Activated naive CD8-positive, alpha-beta T cell treated with anti-CD3 and anti-CD28 coated beads, Interleukin-2, amount 50 U/mL, for 24 hours (primary cell): ENCODE data around the gene ZFAND6.
"Not testable (repeated sequence)": the region's sequence is repeated elsewhere in the genome, so short reads cannot be mapped to it uniquely, and the experiment has no call there.

Experiments used
- ATAC-seq: fragments of 150-1000 bp; cut with Tn5 transposase; one replicate; pipeline ENCODE4 v1.10.0; 2021
- DNase-seq: peaks from one replicate; pipeline ENCODE4 v3.0.0; 2021
- H3K27ac Mint-ChIP-seq: one replicate; pipeline ENCODE4 v1.8.0; 2021; ENCODE audit warnings: mild to moderate bottlenecking, mixed read lengths
- H3K27me3 Mint-ChIP-seq: one replicate; pipeline ENCODE4 v1.8.0; 2021; ENCODE audit warnings: mixed read lengths
- H3K36me3 Mint-ChIP-seq: one replicate; pipeline ENCODE4 v1.8.0; 2021; ENCODE audit warnings: low read depth, mixed read lengths
- H3K4me1 Mint-ChIP-seq: one replicate; pipeline ENCODE4 v1.8.0; 2021; ENCODE audit warnings: mixed read lengths
- H3K4me3 Mint-ChIP-seq: one replicate; pipeline ENCODE4 v1.8.0; 2021; ENCODE audit warnings: mild to moderate bottlenecking, moderate library complexity, mixed read lengths
- H3K9me3 Mint-ChIP-seq: one replicate; pipeline ENCODE4 v1.8.0; 2021; ENCODE audit warnings: mixed read lengths

Gene ZFAND6

DNA sequence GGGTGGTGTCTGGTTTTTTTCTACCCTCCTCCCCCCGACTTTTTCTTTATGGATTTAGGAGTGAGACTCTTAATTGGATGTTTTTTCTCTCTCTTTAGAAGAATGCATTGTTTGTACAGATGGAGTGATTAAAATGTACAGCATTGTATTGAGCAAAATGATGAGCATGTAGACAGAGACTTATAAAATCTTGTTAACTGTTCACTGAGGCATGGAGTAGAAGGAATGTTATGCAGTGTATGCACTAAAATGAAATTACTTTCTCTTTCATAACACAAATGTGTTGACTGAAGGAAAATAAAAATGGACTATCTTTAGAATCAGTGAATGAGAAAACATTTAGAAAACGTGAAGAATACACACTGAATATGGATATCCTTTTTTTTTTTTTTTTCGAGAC is 39.8 kb downstream of the ZFAND6 start:
- no peak overlapping the region for H3K4me3 Mint-ChIP-seq
- H3K36me3 Mint-ChIP-seq, result peaks cover 8% of the 10 kb centered on the region
- no peaks in the 10 kb centered on the region for H3K27me3 Mint-ChIP-seq
- DNase-seq (no peak), ATAC-seq (no peak)
- no peak overlapping the region for H3K27ac Mint-ChIP-seq
- no peaks in the 10 kb centered on the region for H3K9me3 Mint-ChIP-seq
- peaks cover 31% of the 10 kb centered on the region for H3K4me1 Mint-ChIP-seq

GRCh38 chr15:80099662-80100061 is 40.2 kb downstream of the ZFAND6 start:
- H3K27me3 Mint-ChIP-seq, DNase-seq, ATAC-seq, H3K27ac Mint-ChIP-seq, H3K4me3 Mint-ChIP-seq, H3K36me3 Mint-ChIP-seq, H3K9me3 Mint-ChIP-seq: not testable (repeated sequence)
- H3K4me1 Mint-ChIP-seq, result peaks cover 31% of the 10 kb centered on the region

- H3K4me3 Mint-ChIP-seq, result no peak overlapping the region
Observed at GRCh38 chr15:80100247-80100646, 40.8 kb downstream of the ZFAND6 start.

GRCh38 chr15:80105193-80105592 is 45.7 kb downstream of the ZFAND6 start:
- peaks cover 45% of the 10 kb centered on the region for H3K4me1 Mint-ChIP-seq
- no peaks in the 10 kb centered on the region for H3K27me3 Mint-ChIP-seq
- H3K9me3 Mint-ChIP-seq, result no peaks in the 10 kb centered on the region
- ATAC-seq, result no peak
- H3K27ac Mint-ChIP-seq, result no peak overlapping the region
- DNase-seq, result no peak
- peaks cover 8% of the 10 kb centered on the region for H3K36me3 Mint-ChIP-seq
- H3K4me3 Mint-ChIP-seq, result no peak overlapping the region

More at GRCh38 chr15:80100247-80100646, 40.8 kb downstream of the ZFAND6 start:
- H3K9me3 Mint-ChIP-seq, result no peaks in the 10 kb centered on the region
- no peak for ATAC-seq
- peaks cover 30% of the 10 kb centered on the region for H3K4me1 Mint-ChIP-seq
- H3K27me3 Mint-ChIP-seq, result no peaks in the 10 kb centered on the region
- H3K27ac Mint-ChIP-seq, result no peak overlapping the region
- peaks cover 10% of the 10 kb centered on the region for H3K36me3 Mint-ChIP-seq
- no peak for DNase-seq

- Mint-ChIP-seq H3K27ac (peak overlapping the region; percentile 11), H3K4me3 (no peak overlapping the region), H3K27me3 (no peaks in the 10 kb centered on the region), H3K36me3 (peaks cover 8% of the 10 kb centered on the region), H3K4me1 (peaks cover 49% of the 10 kb centered on the region), H3K9me3 (no peaks in the 10 kb centered on the region)
- ATAC-seq, result peak; percentile 65
- DNase-seq, result no peak
Observed at GRCh38 chr15:80105595-80105994, 46.1 kb downstream of the ZFAND6 start.

DNA sequence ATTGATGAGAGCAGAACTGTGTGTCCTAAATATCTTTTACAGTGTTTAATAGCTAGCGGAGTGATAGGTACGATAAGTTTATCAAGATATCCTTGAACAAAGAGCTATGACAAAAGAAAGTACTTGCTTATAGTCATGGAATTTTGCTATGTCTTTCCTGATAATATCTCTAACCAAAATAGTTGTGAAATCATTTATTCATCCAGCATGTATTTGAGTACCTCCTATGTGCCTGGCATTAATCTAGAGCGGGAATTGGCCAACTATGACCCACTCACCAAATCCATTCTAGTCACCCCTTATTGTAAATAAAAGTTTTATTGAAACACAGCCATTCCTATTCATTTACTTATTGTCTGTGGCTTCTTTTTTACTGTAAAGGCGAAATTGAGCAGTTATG is 46.6 kb downstream of the ZFAND6 start:
- H3K27ac Mint-ChIP-seq, result peak overlapping the region; percentile 11
- no peak for DNase-seq
- no peaks in the 10 kb centered on the region for H3K27me3 Mint-ChIP-seq
- no peaks in the 10 kb centered on the region for H3K9me3 Mint-ChIP-seq
- no peak for ATAC-seq
- peaks cover 6% of the 10 kb centered on the region for H3K36me3 Mint-ChIP-seq
- H3K4me3 Mint-ChIP-seq, result no peak overlapping the region
- H3K4me1 Mint-ChIP-seq, result peaks cover 54% of the 10 kb centered on the region

GRCh38 chr15:80107204-80107603 is 47.7 kb downstream of the ZFAND6 start:
- peaks cover 53% of the 10 kb centered on the region for H3K4me1 Mint-ChIP-seq
- H3K4me3 Mint-ChIP-seq, result no peak overlapping the region
- no peak overlapping the region for H3K27ac Mint-ChIP-seq
- H3K27me3 Mint-ChIP-seq, result no peaks in the 10 kb centered on the region
- no peak for ATAC-seq
- no peak for DNase-seq
- no peaks in the 10 kb centered on the region for H3K9me3 Mint-ChIP-seq
- H3K36me3 Mint-ChIP-seq, result peaks cover 2% of the 10 kb centered on the region

DNA sequence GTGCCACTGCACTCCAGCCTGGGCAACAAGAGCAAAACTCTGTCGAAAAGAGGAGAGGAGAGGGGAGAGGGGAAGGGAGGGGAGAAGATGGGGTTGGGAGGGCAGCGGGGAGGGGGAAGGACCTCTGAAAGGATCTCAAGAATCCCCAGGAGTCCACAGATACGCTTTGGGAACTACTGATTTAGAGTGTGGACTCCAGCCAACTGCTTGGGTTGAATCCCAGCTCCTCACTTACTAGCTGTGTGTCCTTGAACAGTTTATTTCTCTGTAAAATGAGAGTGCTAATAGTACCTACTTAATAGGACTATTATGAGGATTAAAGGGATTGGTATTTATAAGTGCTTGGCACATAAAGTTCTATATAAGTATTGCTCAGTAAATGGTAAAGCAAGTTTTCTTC is 48.3 kb downstream of the ZFAND6 start:
- H3K27me3 Mint-ChIP-seq, result no peaks in the 10 kb centered on the region
- peaks cover 2% of the 10 kb centered on the region for H3K36me3 Mint-ChIP-seq
- DNase-seq (no peak), ATAC-seq (no peak)
- no peaks in the 10 kb centered on the region for H3K9me3 Mint-ChIP-seq
- H3K27ac Mint-ChIP-seq, result no peak overlapping the region
- peaks cover 51% of the 10 kb centered on the region for H3K4me1 Mint-ChIP-seq
- H3K4me3 Mint-ChIP-seq, result no peak overlapping the region

GRCh38 chr15:80109388-80109787 is 49.9 kb downstream of the ZFAND6 start:
- no peak overlapping the region for H3K27ac Mint-ChIP-seq
- no peaks in the 10 kb centered on the region for H3K27me3 Mint-ChIP-seq
- no peaks in the 10 kb centered on the region for H3K9me3 Mint-ChIP-seq
- ATAC-seq, result no peak
- no peak for DNase-seq
- H3K4me1 Mint-ChIP-seq, result peaks cover 54% of the 10 kb centered on the region
- H3K4me3 Mint-ChIP-seq, result no peak overlapping the region
- peaks cover 1% of the 10 kb centered on the region for H3K36me3 Mint-ChIP-seq

DNA sequence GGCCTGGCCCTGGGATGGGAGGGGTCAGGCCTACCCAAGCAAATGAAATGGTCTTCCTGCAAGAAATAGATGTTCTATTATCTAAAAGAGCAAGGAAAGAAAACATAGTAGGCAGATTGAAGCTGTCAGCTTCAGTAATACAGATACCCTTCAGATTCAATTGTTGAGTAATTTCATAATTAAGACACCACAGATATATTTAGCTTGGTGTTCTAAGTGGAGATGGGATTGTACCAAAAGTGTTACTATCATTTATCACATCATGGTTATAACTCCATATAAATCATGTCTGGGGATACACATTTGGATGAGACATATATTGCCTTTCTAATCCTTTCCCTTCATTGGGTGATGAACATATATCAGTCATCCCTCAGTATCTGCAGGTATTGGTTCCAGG is 51.4 kb downstream of the ZFAND6 start:
- ATAC-seq (no peak), DNase-seq (no peak)
- no peaks in the 10 kb centered on the region for H3K27me3 Mint-ChIP-seq
- no peaks in the 10 kb centered on the region for H3K9me3 Mint-ChIP-seq
- no peaks in the 10 kb centered on the region for H3K36me3 Mint-ChIP-seq
- H3K27ac Mint-ChIP-seq, result no peak overlapping the region
- H3K4me1 Mint-ChIP-seq, result peaks cover 41% of the 10 kb centered on the region
- no peak overlapping the region for H3K4me3 Mint-ChIP-seq

- no peak for ATAC-seq
- no peaks in the 10 kb centered on the region for H3K27me3 Mint-ChIP-seq
- H3K4me1 Mint-ChIP-seq, result peaks cover 31% of the 10 kb centered on the region
- no peak overlapping the region for H3K27ac Mint-ChIP-seq
- H3K36me3 Mint-ChIP-seq, result no peaks in the 10 kb centered on the region
- no peaks in the 10 kb centered on the region for H3K9me3 Mint-ChIP-seq
- no peak overlapping the region for H3K4me3 Mint-ChIP-seq
- no peak for DNase-seq
Observed at GRCh38 chr15:80114114-80114513, 54.6 kb downstream of the ZFAND6 start.

- Mint-ChIP-seq H3K27me3 (no peaks in the 10 kb centered on the region), H3K27ac (no peak overlapping the region), H3K36me3 (no peaks in the 10 kb centered on the region), H3K4me3 (no peak overlapping the region), H3K4me1 (peaks cover 22% of the 10 kb centered on the region), H3K9me3 (no peaks in the 10 kb centered on the region)
- ATAC-seq (no peak), DNase-seq (no peak)
Observed at GRCh38 chr15:80115021-80115420, 55.5 kb downstream of the ZFAND6 start.

DNA sequence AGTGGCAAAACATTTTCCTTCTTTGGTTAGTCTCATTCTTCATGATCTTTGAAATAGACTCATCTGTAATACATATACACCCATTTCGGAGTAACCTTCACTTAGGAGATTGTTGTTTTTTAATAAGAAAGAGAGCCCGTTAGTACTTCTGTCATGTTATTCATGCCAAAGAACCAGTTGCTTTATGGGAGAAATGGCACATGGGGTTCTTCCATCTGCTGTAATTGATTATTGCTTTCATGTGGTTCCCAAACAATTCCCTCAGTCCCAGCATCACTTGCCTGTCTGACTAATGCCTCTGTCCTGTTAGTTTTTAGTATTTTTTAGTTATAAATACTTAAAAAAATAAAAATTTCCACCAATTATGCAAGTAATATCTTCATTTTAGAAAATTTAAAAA is 59.5 kb downstream of the ZFAND6 start:
- Mint-ChIP-seq H3K9me3 (no peaks in the 10 kb centered on the region), H3K27ac (no peak overlapping the region)
- no peak for ATAC-seq

GRCh38 chr15:80120636-80121035 is 61.2 kb downstream of the ZFAND6 start:
- no peak for ATAC-seq
- H3K36me3 Mint-ChIP-seq, result peaks cover 14% of the 10 kb centered on the region

More for the DNA sequence above, 59.5 kb downstream of the ZFAND6 start:
- Mint-ChIP-seq H3K27me3 (no peaks in the 10 kb centered on the region), H3K4me1 (peaks cover 2% of the 10 kb centered on the region), H3K4me3 (no peak overlapping the region), H3K36me3 (peaks cover 11% of the 10 kb centered on the region)
- no peak for DNase-seq

DNA sequence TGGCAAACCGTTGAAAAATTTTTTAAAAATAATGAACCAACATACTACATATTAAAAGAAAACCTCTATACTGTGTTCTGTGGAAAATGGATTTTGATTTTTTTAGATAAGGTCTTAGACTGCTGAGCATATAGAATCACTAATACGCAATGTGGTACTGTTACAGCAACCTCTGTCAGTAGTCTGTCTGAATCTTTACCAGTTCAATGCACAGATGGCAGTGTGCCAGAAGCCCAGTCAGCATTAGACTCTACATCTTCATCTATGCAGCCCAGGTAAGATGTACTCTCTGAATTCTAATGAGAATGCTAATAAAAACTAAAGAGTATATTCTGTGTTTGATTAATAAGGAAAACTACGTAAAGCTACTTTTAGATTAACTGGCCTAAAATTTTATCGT is 62.1 kb downstream of the ZFAND6 start:
- H3K4me1 Mint-ChIP-seq, result no peaks in the 10 kb centered on the region
- no peaks in the 10 kb centered on the region for H3K27me3 Mint-ChIP-seq
- H3K9me3 Mint-ChIP-seq, result no peaks in the 10 kb centered on the region
- H3K4me3 Mint-ChIP-seq, result no peak overlapping the region
- DNase-seq, result no peak
- ATAC-seq, result no peak
- no peak overlapping the region for H3K27ac Mint-ChIP-seq
- peaks cover 21% of the 10 kb centered on the region for H3K36me3 Mint-ChIP-seq

More at GRCh38 chr15:80120636-80121035, 61.2 kb downstream of the ZFAND6 start:
- DNase-seq, result no peak
- Mint-ChIP-seq H3K27ac (no peak overlapping the region), H3K4me3 (no peak overlapping the region), H3K4me1 (no peaks in the 10 kb centered on the region), H3K27me3 (no peaks in the 10 kb centered on the region), H3K9me3 (no peaks in the 10 kb centered on the region)

DNA sequence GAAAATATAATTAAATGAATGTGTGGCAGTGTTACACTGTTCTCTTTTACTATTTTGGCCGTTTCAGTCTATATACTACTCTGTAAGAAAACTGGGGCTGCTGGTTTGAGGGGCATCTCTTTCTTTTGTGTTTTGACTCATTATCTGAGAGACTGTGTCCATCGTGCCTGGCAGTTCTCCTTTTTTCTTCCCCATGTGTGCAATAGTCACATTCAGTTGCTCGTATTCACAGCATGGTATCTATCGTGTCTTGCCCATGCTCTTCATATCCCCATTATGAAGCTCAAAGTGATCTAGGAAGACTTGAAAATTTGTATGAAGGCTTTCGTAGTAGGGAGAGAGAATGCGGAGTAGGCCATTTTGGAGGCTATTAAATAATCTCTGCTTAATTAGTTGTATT is 63.6 kb downstream of the ZFAND6 start:
- DNase-seq, result no peak
- Mint-ChIP-seq H3K27me3 (no peaks in the 10 kb centered on the region), H3K4me3 (no peak overlapping the region), H3K4me1 (no peaks in the 10 kb centered on the region), H3K9me3 (no peaks in the 10 kb centered on the region), H3K36me3 (peaks cover 22% of the 10 kb centered on the region), H3K27ac (no peak overlapping the region)
- no peak for ATAC-seq
